Measurements from ENCODE around the gene GAR1. TPM values are rescaled to one million over a fixed set of nuclear protein-coding genes. Genes with fewer than 3 reads are reported as not detected.
"Not testable (repeated sequence)": the region's sequence is repeated elsewhere in the genome, so short reads cannot be mapped to it uniquely, and the experiment has no call there.

The GAR1 gene
- total RNA-seq (2014; rRNA removed; shearing (Covaris generic)) = 9.7 and 12.7 TPM in 2 replicates

GRCh38 chr4:109815151-109816081 lies at the start of gene GAR1:
TSS of gene GAR1 (plus strand) at chr4:109815762. CDS start at chr4:109816165, 403 bp downstream.
- peaks cover 5% of the 10 kb centered on the region for H3K36me3 ChIP-seq (replicated peaks; ENCODE audit: control insufficient read depth, insufficient read depth, low read length)
- peak; percentile 86 for DNase-seq
- H3K4me3 ChIP-seq (ENCODE audit: insufficient read depth, low read depth, low read length) = peak within 1 kb of the TSS; percentile 94
- H3K27me3 ChIP-seq (ENCODE audit: control insufficient read depth, insufficient read depth, low read length) = no peaks in the 10 kb centered on the region

DNA sequence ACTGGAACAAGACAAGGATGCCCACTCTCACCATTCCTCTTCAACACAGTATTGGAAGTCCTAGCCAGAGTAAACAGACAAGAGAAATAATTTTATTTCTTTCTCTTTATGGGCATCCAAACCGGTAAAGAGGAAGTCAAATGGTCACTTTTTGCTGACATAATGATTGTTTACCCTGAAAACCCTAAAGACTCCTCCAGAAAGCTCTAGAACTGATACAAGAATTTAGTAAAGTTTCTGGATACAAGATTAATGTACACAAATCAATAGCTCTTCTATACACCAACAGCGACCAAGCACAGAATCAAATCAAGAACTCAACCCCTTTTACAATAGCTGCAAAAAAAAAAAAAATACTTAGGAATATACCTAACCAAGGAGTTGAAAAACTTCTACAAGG lies 33.5 kb upstream of the GAR1 start:
- H3K27me3 ChIP-seq (ENCODE audit: control insufficient read depth, insufficient read depth, low read length); DNase-seq; H3K36me3 ChIP-seq (replicated peaks; ENCODE audit: control insufficient read depth, insufficient read depth, low read length); H3K4me3 ChIP-seq (ENCODE audit: insufficient read depth, low read depth, low read length): not testable (repeated sequence)

DNA sequence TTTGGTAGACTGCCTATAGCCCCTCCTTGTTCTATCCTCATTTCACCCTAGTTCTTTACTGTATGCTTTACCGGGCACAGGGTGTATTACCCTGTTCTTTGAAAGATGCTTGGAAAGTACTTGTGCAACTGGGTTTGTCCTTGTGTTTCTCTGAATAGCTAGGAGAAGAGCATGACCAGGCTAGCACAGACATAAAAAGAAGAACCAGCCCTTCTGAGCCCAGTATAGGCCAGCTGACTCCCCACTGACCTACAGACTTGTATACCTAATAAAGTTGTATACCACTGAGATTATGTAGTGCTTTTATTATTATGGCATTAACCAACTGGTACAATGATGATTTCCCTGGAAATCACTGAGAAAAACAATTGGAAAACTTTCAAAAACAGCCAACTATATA lies 28.7 kb upstream of the GAR1 start:
- Histone ChIP-seq H3K4me3 (ENCODE audit: insufficient read depth, low read depth, low read length) (no peak overlapping the region), H3K36me3 (replicated peaks; ENCODE audit: control insufficient read depth, insufficient read depth, low read length) (no peaks in the 10 kb centered on the region), H3K27me3 (ENCODE audit: control insufficient read depth, insufficient read depth, low read length) (no peaks in the 10 kb centered on the region)
- no peak for DNase-seq

- Histone ChIP-seq H3K36me3 (replicated peaks; ENCODE audit: control insufficient read depth, insufficient read depth, low read length) (no peaks in the 10 kb centered on the region), H3K27me3 (ENCODE audit: control insufficient read depth, insufficient read depth, low read length) (no peaks in the 10 kb centered on the region), H3K4me3 (ENCODE audit: insufficient read depth, low read depth, low read length) (no peak overlapping the region)
- DNase-seq = no peak
Measured at GRCh38 chr4:109787807-109788206, 27.8 kb upstream of the GAR1 start.

- Histone ChIP-seq H3K36me3 (replicated peaks; ENCODE audit: control insufficient read depth, insufficient read depth, low read length) (no peaks in the 10 kb centered on the region), H3K4me3 (ENCODE audit: insufficient read depth, low read depth, low read length) (no peak overlapping the region), H3K27me3 (ENCODE audit: control insufficient read depth, insufficient read depth, low read length) (no peaks in the 10 kb centered on the region)
- DNase-seq = no peak
Measured at GRCh38 chr4:109795059-109795458, 20.5 kb upstream of the GAR1 start.

GRCh38 chr4:109798866-109799265 lies 16.7 kb upstream of the GAR1 start:
- no peak for DNase-seq
- H3K36me3 ChIP-seq (replicated peaks; ENCODE audit: control insufficient read depth, insufficient read depth, low read length) = no peaks in the 10 kb centered on the region
- H3K4me3 ChIP-seq (ENCODE audit: insufficient read depth, low read depth, low read length) = no peak overlapping the region
- H3K27me3 ChIP-seq (ENCODE audit: control insufficient read depth, insufficient read depth, low read length) = no peaks in the 10 kb centered on the region

- Histone ChIP-seq H3K4me3 (ENCODE audit: insufficient read depth, low read depth, low read length) (no peak overlapping the region), H3K36me3 (replicated peaks; ENCODE audit: control insufficient read depth, insufficient read depth, low read length) (no peaks in the 10 kb centered on the region), H3K27me3 (ENCODE audit: control insufficient read depth, insufficient read depth, low read length) (no peaks in the 10 kb centered on the region)
- DNase-seq = no peak
Measured at GRCh38 chr4:109801099-109801789, 14.3 kb upstream of the GAR1 start.

GRCh38 chr4:109801895-109802319 lies 13.7 kb upstream of the GAR1 start, which contains the start of gene CFI:
TSS of gene CFI (minus strand) at chr4:109801999. CDS start at chr4:109801971, 28 bp downstream.
- no peak for DNase-seq
- H3K4me3 ChIP-seq (ENCODE audit: insufficient read depth, low read depth, low read length) = no peak within 1 kb of the TSS
- no peaks in the 10 kb centered on the region for H3K36me3 ChIP-seq (replicated peaks; ENCODE audit: control insufficient read depth, insufficient read depth, low read length)
- no peaks in the 10 kb centered on the region for H3K27me3 ChIP-seq (ENCODE audit: control insufficient read depth, insufficient read depth, low read length)

- Histone ChIP-seq H3K36me3 (replicated peaks; ENCODE audit: control insufficient read depth, insufficient read depth, low read length) (no peaks in the 10 kb centered on the region), H3K27me3 (ENCODE audit: control insufficient read depth, insufficient read depth, low read length) (no peaks in the 10 kb centered on the region), H3K4me3 (ENCODE audit: insufficient read depth, low read depth, low read length) (no peak overlapping the region)
- DNase-seq = peak; percentile 43
Measured at GRCh38 chr4:109803924-109804571, 11.5 kb upstream of the GAR1 start.

GRCh38 chr4:109809655-109810054 lies 5.9 kb upstream of the GAR1 start:
- no peak overlapping the region for H3K4me3 ChIP-seq (ENCODE audit: insufficient read depth, low read depth, low read length)
- no peaks in the 10 kb centered on the region for H3K36me3 ChIP-seq (replicated peaks; ENCODE audit: control insufficient read depth, insufficient read depth, low read length)

GRCh38 chr4:109810552-109811387 lies 4.8 kb upstream of the GAR1 start:
- Histone ChIP-seq H3K27me3 (ENCODE audit: control insufficient read depth, insufficient read depth, low read length) (no peaks in the 10 kb centered on the region), H3K36me3 (replicated peaks; ENCODE audit: control insufficient read depth, insufficient read depth, low read length) (no peaks in the 10 kb centered on the region), H3K4me3 (ENCODE audit: insufficient read depth, low read depth, low read length) (no peak overlapping the region)
- peak; percentile 40 for DNase-seq

More at GRCh38 chr4:109809655-109810054, 5.9 kb upstream of the GAR1 start:
- H3K27me3 ChIP-seq (ENCODE audit: control insufficient read depth, insufficient read depth, low read length) = no peaks in the 10 kb centered on the region
- no peak for DNase-seq

DNA sequence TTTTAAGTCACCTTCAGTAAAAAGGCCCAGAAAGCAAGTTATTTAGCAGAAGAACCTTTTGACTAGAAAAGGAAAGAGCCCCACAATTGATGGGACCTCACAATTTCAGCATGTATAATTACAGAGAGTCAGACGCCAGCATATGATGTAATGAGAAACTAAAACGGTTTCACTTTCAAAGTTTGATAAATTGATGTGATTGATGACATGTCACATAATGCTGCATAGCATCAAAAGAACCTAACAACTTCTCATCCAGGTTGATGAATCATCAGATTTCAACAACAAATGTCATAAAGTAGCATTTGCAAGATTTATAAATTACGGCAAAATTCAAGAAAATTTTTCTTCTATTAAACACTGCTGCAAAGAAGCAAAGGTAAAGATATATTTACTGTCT lies 3.9 kb upstream of the GAR1 start:
- no peak for DNase-seq
- no peak overlapping the region for H3K4me3 ChIP-seq (ENCODE audit: insufficient read depth, low read depth, low read length)
- no peaks in the 10 kb centered on the region for H3K27me3 ChIP-seq (ENCODE audit: control insufficient read depth, insufficient read depth, low read length)
- no peaks in the 10 kb centered on the region for H3K36me3 ChIP-seq (replicated peaks; ENCODE audit: control insufficient read depth, insufficient read depth, low read length)

GRCh38 chr4:109816082-109816442 lies 500 bp downstream of the GAR1 start:
- peaks cover 8% of the 10 kb centered on the region for H3K36me3 ChIP-seq (replicated peaks; ENCODE audit: control insufficient read depth, insufficient read depth, low read length)
- H3K27me3 ChIP-seq (ENCODE audit: control insufficient read depth, insufficient read depth, low read length) = no peaks in the 10 kb centered on the region
- peak; percentile 23 for DNase-seq
- peak overlapping the region; percentile 94 for H3K4me3 ChIP-seq (ENCODE audit: insufficient read depth, low read depth, low read length)

DNA sequence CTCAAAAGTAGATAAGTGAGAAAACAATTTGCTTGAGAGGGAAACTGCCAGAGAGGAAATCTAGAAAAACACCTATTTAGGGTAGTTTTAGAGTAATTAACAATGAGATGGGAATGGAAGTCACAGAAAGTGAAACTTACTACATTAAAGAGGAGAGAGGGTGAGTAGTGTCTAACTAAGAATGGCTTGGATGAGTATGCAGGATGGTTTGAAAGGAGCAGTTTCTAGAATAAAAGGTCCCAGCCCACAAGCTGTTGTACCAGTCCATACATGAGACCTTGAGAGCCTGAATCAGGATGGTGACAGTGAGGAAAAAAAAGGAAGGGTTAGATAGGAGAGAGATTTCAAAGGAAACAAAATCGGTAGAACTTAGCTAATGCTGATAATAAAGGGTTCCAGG lies 1.3 kb downstream of the GAR1 start:
- DNase-seq = no peak
- H3K4me3 ChIP-seq (ENCODE audit: insufficient read depth, low read depth, low read length) = no peak overlapping the region
- H3K27me3 ChIP-seq (ENCODE audit: control insufficient read depth, insufficient read depth, low read length) = no peaks in the 10 kb centered on the region
- peaks cover 8% of the 10 kb centered on the region for H3K36me3 ChIP-seq (replicated peaks; ENCODE audit: control insufficient read depth, insufficient read depth, low read length)

Measured in H7 (cell line).